GM21528 (cell line): ENCODE measurements around the gene GRIK4.
"Not testable (repeated sequence)": the region's sequence is repeated elsewhere in the genome, so short reads cannot be mapped to it uniquely, and the experiment has no call there.

Source experiments
- ATAC-seq: cut with Tn5 transposase; IDR thresholded peaks from one replicate; pipeline ENCODE4 v1.9.1; 2021; ENCODE audit warnings: mild to moderate bottlenecking, moderate library complexity; ENCODE audit not compliant: unreplicated experiment, low FRiP score

The GRIK4 gene

DNA sequence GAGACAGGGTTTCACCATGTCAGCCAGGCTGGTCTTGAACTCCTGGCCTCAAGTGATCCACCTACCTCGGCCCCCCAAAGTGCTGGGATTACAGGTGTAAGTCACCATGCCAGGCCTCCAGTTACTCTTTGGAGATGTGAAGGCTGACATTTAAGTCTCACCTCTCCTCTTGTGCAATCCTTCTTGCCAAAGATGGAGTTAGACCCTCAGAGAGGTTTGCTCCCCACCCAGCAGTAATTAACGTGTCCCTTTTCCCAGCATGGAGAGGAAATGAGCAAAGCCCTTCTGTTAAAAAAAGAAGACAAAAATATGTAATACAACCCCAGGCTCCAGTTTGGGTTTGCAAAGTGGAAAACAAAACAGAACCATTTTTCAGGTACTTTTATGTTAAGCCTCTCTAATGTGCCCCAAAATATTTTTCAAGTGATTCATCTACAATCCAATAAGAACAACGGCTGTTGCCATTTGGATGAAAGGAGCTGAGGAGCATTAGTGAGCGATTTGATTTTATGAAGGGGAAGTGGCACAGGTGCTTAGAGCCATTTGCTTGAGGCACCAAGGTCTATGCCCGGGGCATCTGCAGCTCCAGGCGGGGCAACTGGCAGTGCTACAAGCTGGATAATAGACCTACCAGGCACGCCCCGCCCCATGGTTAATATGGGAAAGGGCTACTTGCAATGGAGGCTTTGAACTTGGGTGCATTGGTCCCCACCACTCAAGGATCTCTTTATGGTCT, 57.2 kb downstream of the GRIK4 start:
- ATAC-seq, result no peak

GRCh38 chr11:120569861-120570260, 58.3 kb downstream of the GRIK4 start:
- no peak for ATAC-seq

DNA sequence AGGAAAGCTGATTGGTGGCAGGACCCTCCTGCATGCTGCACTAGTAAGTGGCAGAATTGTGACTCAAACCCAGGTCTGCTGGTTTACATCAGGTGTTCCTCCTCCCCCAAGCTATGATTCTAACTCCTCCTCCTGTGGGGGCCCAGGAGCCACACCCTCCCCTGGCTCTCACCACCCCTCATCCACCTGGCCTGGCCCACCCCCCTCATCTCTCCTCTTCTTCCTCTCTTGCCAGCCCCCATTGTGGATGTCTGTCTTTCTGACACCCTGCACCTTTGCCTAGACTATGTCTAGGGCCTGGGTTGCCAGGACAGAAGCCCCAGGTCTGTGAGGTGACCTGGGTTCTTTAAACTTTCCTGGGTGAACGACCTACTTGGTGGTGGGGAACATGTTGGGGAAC, 59.9 kb downstream of the GRIK4 start:
- ATAC-seq, result no peak

- no peak for ATAC-seq
These were observed 62.3 kb downstream of the GRIK4 start for GRCh38 chr11:120573756-120574354.

- ATAC-seq, result no peak
These were observed 63.3 kb downstream of the GRIK4 start for GRCh38 chr11:120574876-120575275.

GRCh38 chr11:120575461-120575860, 63.9 kb downstream of the GRIK4 start:
- no peak for ATAC-seq

DNA sequence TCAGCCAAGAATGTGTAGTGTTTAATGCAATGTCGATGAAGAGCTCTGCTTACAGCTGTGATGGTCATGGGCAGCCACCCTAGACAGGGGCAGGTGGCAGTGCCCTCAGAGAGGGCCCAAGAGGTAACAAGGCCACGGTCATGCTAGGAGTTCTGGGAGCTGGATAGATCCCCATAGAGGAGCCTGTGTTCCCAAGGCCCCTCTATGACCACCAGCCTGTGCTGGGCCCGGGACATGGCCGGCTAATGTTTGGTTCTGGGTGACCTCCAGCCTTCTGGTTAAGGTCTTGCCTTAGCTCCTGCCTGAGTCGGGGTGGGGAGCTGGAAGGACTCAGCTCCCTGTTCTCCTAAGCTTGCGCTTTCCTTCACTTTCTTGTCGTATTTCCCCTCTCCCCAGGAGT, 65.1 kb downstream of the GRIK4 start:
- ATAC-seq, result no peak

- no peak for ATAC-seq
These were observed 65.5 kb downstream of the GRIK4 start for GRCh38 chr11:120577041-120577440.

- no peak for ATAC-seq
These were observed 66.2 kb downstream of the GRIK4 start for GRCh38 chr11:120577624-120578363.

DNA sequence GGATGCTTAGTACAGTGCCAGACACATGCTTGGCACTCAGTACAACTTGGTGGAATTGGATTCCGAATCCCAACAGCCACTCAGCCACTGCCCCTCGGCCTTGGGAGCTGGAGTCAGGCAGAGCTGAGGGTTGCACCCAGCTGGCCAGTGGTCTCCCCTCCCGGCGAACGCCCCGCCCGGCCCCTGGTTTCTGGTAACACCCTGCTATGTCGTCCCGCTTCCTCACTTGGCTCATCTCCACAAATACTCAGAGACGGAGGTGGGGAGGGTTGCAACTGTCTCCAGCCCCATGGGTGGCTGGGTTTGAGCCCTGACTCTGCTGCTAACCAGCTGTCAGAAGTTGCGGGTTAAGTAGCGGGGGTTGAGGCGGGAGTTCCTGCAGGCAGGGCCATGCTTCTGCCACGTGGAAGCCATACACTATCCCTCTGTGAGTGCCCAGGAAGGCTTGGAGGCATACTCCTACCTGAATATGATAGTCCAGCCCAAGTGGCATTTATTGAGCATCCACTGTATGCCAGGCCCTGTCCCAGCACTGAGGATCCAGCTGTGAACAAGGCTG, 67.1 kb downstream of the GRIK4 start:
- ATAC-seq, result no peak

DNA sequence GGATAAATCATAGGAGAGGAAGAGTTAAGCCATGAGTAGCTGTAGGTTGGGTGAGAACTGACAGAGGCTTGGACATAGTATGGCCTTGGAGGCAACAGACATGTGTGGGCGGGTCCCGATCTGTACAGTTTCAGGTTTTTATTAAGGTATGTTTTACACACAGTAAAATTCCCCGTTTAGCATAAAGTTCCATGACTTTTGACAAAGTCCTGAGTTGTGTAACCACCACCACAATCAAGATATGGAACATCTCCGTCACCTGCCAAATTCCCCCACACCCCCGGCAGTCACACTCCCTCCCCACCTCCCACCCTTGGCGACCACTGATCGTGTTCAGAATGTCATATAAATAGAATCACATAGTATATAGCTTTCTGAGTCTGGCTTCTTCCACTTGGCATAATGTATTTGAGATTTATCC, 68.1 kb downstream of the GRIK4 start:
- ATAC-seq, result no peak

- ATAC-seq, result no peak
These were observed 69.8 kb downstream of the GRIK4 start for GRCh38 chr11:120581313-120581712.

- ATAC-seq, result not testable (repeated sequence)
These were observed 71.0 kb downstream of the GRIK4 start for GRCh38 chr11:120582535-120582934.

DNA sequence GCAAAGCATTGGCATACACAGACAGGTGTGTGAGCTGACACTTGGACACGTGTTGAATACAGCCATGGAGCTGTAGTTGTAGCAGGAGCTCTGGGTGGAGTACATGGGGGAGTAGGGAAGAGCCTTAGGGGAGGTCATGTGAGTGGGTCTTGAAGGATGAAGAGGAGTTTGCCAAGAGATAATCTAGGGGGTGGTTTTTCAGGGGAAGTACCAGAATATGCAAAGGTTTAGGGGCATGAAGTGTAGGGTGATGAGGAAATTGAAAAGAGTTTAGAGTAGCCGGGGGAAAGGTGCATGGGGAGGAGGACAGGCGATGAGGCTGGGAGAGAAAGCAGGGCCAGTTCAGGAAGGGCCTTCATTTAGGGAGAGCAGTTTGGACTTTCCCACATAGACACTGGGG, 74.5 kb downstream of the GRIK4 start:
- no peak for ATAC-seq

DNA sequence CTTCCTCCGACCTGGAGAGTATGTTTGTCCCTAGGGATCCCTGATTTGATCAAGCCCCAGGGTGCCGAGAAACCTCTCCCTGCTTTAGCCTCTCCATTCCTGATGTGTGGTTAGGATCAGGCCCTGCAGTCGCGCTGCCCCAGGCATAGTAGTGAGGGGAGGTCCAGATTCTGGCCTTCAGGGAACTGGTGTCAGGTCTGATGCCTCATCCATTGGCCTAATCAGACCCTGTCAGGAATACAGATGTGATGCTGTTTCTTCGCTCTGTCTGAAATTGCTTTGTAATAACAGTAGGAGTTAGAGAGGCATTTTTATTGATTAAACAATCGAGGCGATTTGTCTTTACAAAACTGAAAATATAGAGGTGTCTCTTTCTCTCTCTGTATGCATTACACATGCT, 75.2 kb downstream of the GRIK4 start:
- no peak for ATAC-seq

- no peak for ATAC-seq
These were observed 75.8 kb downstream of the GRIK4 start for GRCh38 chr11:120587299-120587698.

DNA sequence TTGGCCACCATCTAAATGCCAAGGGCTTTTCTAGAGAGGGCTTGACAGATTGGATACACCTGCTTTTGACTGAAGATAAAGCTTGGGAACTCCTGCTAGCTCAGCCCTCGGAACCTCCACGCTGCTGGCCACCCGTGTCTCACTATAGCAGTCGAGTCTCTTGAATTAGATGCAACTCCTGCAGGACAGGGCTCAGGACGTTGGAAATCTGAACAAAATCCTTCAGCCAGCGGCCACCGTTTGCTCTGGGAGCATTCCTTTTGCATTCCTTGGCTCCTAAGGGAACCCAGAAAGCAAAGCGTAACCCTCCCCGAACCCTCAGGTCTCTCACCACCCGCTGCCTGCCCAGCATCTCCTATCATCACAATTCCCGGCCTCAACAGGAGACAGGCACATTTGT, 77.8 kb downstream of the GRIK4 start:
- no peak for ATAC-seq

- no peak for ATAC-seq
These were observed 78.9 kb downstream of the GRIK4 start for GRCh38 chr11:120590472-120590871.

DNA sequence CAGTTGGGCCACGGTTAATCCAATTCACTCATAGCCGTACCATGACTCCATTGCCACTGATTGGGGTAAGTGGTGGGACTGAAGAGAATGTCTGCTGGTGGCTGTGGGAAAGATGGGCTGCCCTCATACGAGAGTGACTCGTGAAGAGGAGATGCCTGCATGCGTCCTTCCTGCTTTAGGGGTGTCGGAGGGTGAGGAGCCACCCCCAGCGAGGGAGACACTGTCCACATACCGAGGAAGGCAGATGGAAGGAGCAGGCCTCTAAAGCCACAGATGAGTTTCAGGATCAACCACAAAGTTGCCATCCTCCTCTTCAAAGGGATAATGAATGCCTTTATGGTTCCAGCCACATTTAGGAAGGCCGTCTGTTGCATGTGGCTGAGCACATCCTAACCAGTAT, 83.2 kb downstream of the GRIK4 start:
- no peak for ATAC-seq

DNA sequence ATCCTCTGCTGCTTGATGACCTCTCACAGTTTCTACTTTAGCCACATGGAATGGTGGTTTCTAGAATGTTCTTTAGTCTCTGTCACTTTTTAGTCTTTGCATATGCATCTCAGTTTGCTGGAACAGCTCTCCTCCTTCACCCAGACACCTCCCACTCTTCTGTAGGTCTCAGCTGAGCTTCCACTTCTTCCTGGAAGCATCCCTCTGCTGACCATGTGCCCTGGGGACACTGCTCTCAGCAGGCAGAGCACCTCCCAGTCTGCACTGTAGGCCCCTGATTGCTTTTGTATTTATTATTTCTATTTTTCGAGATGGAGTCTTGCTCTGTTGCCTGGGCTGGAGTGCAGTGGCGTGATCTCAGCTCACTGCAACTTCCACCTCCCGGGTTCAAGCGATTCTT, 84.0 kb downstream of the GRIK4 start:
- ATAC-seq, result no peak
